Ishikawa (cell line): ENCODE results near the gene TNFAIP1.

ENCODE experiments used
- CEBPB ChIP-seq: IDR thresholded peaks from 2 replicates; pipeline ENCODE4 v1.6.1; 2012
- CREB1 ChIP-seq: IDR thresholded peaks from 2 replicates; pipeline ENCODE4 v1.6.1; 2012; ENCODE audit warnings: low read depth
- EGR1 ChIP-seq: IDR thresholded peaks from 2 replicates; pipeline ENCODE4 v1.6.1; 2012
- FOXM1 ChIP-seq: IDR thresholded peaks from 2 replicates; pipeline ENCODE4 v1.6.1; 2012; ENCODE audit warnings: low read depth, borderline replicate concordance
- MAX ChIP-seq: IDR thresholded peaks from 2 replicates; pipeline ENCODE4 v1.6.1; 2012
- NFIC ChIP-seq: IDR thresholded peaks from 2 replicates; pipeline ENCODE4 v1.6.1; 2012
- RAD21 ChIP-seq: IDR thresholded peaks from 2 replicates; pipeline ENCODE4 v1.6.1; 2012; ENCODE audit warnings: low read depth
- REST ChIP-seq: IDR thresholded peaks from 2 replicates; pipeline ENCODE4 v1.6.1; 2012; ENCODE audit warnings: low read depth, mild to moderate bottlenecking
- TAF1 ChIP-seq: IDR thresholded peaks from 2 replicates; pipeline ENCODE4 v1.6.1; 2012; ENCODE audit warnings: low read depth, mild to moderate bottlenecking
- TCF12 ChIP-seq: IDR thresholded peaks from 2 replicates; pipeline ENCODE4 v1.6.1; 2012; ENCODE audit warnings: low read depth
- USF1 ChIP-seq: IDR thresholded peaks from 2 replicates; pipeline ENCODE4 v1.6.1; 2012

- no peak for TF ChIP-seq CEBPB
- no peak for TF ChIP-seq TAF1
- no peak for TF ChIP-seq MAX
- TF ChIP-seq TCF12, result no peak
- no peak for TF ChIP-seq CREB1
- TF ChIP-seq RAD21, result no peak
- no peak for TF ChIP-seq NFIC
- TF ChIP-seq REST, result no peak
- no peak for TF ChIP-seq USF1
- TF ChIP-seq FOXM1, result no peak
- no peak for TF ChIP-seq EGR1
Observed at GRCh38 chr17:28366605-28367004, 31.0 kb downstream of the TNFAIP1 start.
